Fibroblast of lung (primary cell): ENCODE data around the gene BANF1.

Experiments
- CTCF ChIP-seq, 2 donors: IDR thresholded peaks in 1 of 2; conservative IDR thresholded peaks in 1 of 2; 1 replicate in 1 of 2; 2 replicates in 1 of 2; pipeline ENCODE4 v1.5.1; 2011 to 2012; ENCODE audit warnings: low read length in 2 of 2, control low read depth in 1 of 2, inconsistent platforms in 1 of 2, low read depth in 1 of 2, mild to moderate bottlenecking in 1 of 2
- EZH2 ChIP-seq: IDR thresholded peaks from 2 replicates; pipeline ENCODE4 v1.5.1; 2012; ENCODE audit warnings: low read length, control low read depth, mild to moderate bottlenecking; ENCODE audit errors: missing control alignments

- TF ChIP-seq CTCF (conservative IDR thresholded peaks at IDR 0.05 in 1 of 2, IDR thresholded peaks at IDR 0.05 in 1 of 2; ENCODE audit: low read depth in 1 of 2, low read length in 2 of 2), result no peak
- TF ChIP-seq EZH2, result no peak
Measured at GRCh38 chr11:66014804-66015453, 12.6 kb downstream of the BANF1 start.
